Astrocyte of the hippocampus (primary cell): ENCODE data around the gene DCTN3.

Source experiments
- DNase-seq: peaks from one replicate; pipeline ENCODE4 v3.0.0; 2011; ENCODE audit warnings: low read depth, low spot score

DCTN3 gene

GRCh38 chr9:34590381-34591247, 29.7 kb downstream of the DCTN3 start:
- DNase-seq: no peak

DNA sequence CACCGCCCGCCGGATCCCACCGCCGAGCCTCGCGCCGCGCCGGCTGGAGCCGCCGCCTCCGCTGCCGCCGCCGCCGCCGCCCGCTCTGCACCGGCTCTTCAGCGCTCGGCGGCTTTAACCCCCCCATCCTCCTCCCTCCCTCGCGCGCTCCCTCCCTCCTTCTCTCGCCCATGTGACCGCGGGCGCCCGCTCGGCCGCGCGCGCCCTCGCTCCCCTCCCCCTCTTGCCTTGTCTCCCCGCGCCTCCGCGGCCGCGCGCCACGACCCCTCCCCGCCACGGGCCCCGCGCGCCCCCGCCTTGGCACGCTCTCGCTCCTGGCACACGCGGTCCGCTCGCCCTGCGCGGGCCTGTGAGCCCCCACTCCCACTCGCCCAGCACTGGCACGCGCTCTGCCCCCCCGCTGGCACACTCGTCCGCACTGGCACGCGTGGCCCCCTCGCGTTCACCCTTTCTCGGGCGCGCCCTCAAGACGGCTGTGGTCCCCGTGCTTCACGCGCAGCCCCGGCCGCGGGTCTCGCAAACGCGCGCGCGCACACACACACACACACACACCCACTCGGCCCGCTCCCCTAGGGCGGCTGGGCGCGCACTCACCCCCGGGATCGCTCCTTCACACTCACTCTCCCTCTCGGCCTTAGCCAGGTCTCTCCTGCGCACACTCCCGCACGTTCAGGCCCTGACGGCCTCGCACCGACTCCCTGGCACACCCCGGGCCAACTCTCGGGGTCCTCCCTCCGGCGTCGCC, 30.5 kb downstream of the DCTN3 start, which contains the start of gene CNTFR:
Gene CNTFR, minus strand, starts transcription at position 89 of the 745 bp plus-strand sequence. CDS start 20,743 bp downstream, outside the sequence.
- DNase-seq: peak; percentile 64

GRCh38 chr9:34588671-34589635, 31.3 kb downstream of the DCTN3 start:
- DNase-seq: peak; percentile 31

DNA sequence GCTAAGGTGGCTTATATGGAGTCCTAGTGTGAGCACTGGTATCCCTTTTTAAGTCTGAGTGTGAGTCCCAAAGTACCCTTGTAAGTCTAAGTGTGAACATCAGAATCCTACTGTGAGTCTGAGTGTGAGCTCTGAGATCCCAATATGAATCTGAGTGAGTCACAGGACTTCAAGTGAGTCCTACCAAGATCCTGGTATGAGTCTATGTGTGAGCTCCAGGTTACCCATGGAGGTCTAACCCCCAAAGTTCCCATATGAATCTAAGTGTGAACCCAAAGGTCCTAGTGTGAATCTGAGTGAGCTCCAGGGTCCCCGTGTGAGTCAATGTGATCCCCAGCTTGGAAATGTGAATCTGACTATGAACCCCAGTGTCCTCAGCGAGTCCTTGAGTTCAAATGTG, 33.0 kb downstream of the DCTN3 start:
- DNase-seq: no peak

GRCh38 chr9:34585946-34586669, 34.2 kb downstream of the DCTN3 start:
- no peak for DNase-seq

- no peak for DNase-seq
Observed at GRCh38 chr9:34584970-34585369, 35.3 kb downstream of the DCTN3 start.

DNA sequence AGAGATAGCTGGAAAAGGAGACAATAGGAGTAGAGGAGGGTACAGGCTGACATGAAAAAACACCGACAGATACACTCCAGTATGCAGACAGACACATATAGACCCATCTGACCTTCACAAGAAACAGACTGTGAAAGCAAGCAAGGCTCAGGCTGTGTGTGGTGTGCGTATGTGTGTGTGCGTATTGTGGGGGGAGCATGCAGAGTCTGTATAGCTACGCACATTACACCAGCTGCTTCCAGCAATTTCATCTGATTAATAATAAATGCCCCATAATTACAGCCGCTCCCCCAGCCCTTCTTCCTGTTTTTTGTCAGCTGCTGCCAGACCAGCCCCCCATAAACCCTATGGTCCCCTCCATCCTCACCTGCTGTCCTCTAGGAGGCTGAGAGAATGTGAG, 37.5 kb downstream of the DCTN3 start:
- no peak for DNase-seq

DNA sequence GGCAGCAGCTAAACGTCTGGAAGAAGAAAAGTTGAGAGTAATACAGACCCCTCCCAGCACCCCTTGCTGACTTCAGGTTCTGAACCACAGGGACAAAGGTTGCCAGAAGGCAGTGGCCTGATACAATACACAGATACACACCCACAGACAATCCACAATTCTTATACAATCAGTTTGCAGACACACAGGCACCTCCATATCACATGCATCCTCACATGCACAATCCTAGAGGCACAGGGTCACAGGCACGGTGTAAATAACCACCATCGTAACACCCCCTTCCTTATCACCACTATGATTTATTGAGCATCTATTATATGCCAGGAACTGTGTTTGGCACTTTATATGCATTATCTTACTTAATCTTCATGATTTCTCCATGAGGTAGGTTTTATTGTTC, 39.0 kb downstream of the DCTN3 start:
- DNase-seq: no peak

DNA sequence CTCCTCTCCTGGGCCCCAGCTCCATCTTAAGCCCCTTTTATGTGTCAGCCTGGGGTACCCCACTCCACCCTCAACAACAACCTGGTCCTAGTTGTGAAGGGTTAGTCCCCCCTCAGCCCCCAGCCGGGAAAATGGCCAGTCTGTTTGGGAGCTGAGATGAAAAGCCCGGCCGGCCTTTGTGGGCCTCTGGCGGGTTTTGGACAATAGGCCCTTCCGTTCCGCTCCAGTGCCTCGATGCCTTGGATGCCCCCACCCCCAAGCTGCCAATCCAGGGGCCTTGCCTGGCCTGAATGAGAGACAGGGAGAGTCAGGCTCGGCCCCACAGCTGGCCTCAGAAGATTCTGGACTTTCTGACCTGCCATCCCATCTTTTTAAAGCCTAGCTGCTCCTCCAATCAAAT, 39.9 kb downstream of the DCTN3 start:
- peak; percentile 37 for DNase-seq

DNA sequence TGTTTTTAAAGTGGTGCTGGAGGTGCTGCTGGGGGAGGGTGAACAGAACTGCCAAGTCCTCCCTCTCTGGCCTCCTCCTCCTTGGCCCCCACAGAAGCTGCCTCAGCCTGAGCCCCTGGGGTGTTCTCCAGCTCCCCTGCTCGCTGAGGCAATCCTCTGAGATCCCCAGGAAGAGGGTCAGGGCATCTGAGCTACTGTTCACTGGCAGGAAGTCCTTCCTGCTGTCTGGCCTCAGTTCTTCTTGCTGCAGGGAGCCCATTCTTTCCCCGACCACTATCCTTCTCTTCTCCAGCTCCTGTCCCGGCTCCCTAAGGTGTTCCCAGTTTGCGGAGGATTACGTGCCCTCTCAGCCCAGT, 40.5 kb downstream of the DCTN3 start:
- no peak for DNase-seq

DNA sequence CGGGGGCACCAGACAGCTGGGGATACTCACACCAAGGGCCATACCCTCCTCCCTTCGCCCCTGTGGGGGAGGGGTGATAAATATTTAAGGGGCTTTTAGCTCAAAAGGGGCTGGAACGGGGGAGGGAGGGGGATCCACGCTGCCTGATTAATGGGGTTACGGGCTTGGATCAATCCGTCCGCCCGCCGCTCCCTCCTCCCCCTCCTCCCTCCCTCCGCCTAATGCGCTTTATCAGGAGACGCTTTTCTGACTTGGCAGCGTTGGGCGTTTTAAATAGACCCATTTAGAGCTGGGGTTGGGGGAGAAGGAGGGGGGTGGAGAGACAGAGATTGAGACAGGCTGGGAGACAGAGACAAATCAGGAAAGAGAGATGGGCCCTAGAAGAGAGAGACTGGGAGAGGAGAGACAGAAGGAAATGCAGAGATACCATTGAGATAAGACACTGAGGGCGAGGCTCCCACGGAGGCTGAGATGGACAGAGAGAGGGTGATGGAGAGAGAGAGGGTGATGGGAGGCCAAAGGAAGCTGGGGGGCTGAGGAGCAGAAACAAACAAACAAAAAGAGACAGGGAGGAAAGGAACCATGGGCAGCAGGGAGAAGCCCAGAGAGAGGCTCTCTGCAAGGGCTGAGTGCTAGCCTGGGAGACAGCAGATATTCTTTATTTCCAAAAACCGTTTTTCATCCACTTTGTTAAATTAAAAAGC, 41.0 kb downstream of the DCTN3 start:
- no peak for DNase-seq

DNA sequence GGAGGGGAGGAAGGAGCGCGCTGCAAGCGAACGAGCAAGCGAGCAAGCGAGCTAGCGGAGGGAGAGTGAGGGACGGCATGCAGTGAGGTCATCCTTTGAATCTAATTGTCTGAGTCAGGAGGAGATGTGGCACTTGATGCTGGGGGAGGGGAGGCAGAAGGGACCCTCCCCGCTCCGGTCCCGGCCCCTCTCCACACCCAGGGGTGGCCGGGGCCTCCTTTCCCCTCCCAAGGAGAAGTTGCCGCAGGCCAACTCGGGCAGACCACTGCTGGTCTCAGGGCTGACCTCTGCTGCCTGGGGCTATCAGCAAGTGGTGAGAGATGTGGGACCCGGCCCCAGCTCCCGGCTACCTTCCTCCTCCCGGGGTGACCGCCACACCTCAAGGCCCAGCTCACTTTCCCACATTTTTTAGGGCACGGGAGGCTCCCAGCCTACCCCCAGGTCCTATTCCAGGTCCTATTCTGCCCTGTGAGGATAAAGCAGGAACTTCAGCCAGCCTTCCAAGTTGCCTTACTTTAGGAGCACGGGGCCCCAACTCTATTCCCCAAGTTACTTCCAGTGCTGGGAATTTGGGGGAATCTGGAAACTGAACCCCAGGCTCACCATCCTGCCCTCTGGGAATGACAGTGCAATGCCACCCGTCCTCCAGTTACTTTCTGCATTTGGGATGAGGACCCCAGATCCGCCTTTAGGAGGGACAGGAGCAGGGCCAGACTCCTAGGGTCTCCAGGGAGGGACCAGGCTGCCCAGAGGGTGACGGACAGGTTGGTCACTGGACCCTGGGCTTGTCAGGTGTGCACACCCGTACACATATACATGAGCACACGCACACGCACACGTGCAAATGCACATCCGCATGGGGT, 41.8 kb downstream of the DCTN3 start:
- peak; percentile 79 for DNase-seq

- no peak for DNase-seq
Observed at GRCh38 chr9:34577400-34578240, 42.7 kb downstream of the DCTN3 start.

- peak; percentile 50 for DNase-seq
Observed at GRCh38 chr9:34576597-34577399, 43.5 kb downstream of the DCTN3 start.

DNA sequence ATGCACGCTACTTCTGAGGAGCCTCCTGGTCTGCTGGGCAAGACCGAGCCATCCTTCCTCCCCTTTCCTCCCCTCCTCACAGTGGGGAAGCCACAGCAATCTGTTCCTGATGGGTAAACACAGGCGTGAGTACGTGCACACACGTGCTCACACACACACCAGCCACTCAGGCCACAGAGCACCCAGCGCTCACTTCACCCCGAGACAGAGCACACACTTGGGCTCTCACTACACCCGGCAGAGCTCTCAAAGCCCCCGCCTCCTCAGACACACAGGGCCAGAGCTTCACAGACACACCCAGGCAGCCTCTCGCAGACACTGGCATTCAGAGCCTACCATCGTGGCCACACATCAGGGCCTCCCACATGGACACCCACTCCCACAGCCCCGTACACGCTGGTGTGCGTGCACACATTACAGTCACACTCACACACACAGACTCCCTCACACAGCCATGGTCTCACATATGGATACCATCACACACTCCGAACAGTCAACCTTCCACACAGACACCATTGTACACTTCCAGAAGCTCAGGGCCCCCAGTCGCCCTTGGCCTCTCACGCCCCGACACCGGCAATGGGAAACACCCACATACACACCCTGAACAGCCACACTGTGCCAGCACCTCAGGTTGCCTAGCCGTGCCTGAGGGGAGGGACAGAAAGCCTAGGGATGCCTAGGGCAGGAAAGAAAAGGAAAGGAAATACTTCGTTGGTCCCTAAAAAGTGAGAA, 44.3 kb downstream of the DCTN3 start:
- DNase-seq: no peak

DNA sequence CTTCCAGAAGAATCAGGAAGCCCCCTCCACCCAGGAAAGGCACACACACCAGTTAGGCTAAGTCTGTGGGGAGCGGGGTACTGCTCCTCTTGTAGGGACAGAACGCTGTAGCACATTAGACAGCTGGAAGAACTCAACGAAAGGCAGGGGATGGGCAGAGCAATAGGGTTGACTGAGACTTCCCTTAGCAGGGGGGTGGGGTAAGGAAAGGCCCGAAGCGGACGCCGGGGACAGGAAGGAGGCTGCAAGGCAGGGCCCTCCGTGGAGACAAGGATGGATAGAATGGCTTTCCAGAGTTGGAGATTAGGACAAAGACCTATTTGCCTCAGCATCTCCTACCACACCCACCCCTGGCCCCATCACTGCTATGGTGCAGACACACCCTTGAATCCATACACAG, 45.1 kb downstream of the DCTN3 start:
- DNase-seq: no peak

GRCh38 chr9:34574571-34574970, 45.7 kb downstream of the DCTN3 start:
- no peak for DNase-seq
